OCI-LY7 (cell line): ENCODE measurements around the gene C3orf85. TPM values are rescaled to one million over a fixed set of nuclear protein-coding genes. Genes with fewer than 3 reads are reported as not detected.

ENCODE experiments used
- BruUV-seq: library from RNA; stranded (reverse); fragments of 400-500 nt; replicated peaks from 2 replicates; lab custom pipeline; 2021; lab: Mats Ljungman, UMichigan
- CTCF ChIA-PET: fragments of 300-600 bp; sonication (Branson Sonifier 250); formaldehyde crosslinking; loops from one replicate; lab custom pipeline; 2022; ENCODE audit warnings: antibody characterized with exemption; ENCODE audit not compliant: unreplicated experiment; lab: Charles Lee
- POLR2A ChIA-PET: fragments of 300-600 bp; sonication (Branson Sonifier 250); formaldehyde crosslinking; loops from one replicate; lab custom pipeline; 2022; ENCODE audit warnings: antibody characterized with exemption; lab: Charles Lee
- DNase-seq: peaks from one replicate; pipeline ENCODE4 v3.0.0-alpha.2; 2015; ENCODE audit warnings: low spot score
- H2AFZ ChIP-seq: fragments of 200-600 bp; sonication (generic), shearing (Covaris generic); 2 replicates; pipeline ENCODE4 v1.6.1; 2014; ENCODE audit warnings: mild to moderate bottlenecking, antibody characterized with exemption, low read length, moderate library complexity
- H3K27ac ChIP-seq: fragments of 200-600 bp; sonication (generic); 2 replicates; pipeline ENCODE4 v1.5.1; 2014; ENCODE audit warnings: mixed run types, low read depth, mild to moderate bottlenecking, moderate library complexity, low read length, inconsistent platforms; ENCODE audit not compliant: poor library complexity, severe bottlenecking
- H3K36me3 ChIP-seq: fragments of 200-600 bp; sonication (generic); 2 replicates; pipeline ENCODE4 v1.6.1; 2014; ENCODE audit warnings: mild to moderate bottlenecking, antibody characterized with exemption, low read length, moderate library complexity, mixed read lengths; ENCODE audit not compliant: insufficient read depth
- H3K4me1 ChIP-seq: fragments of 200-600 bp; sonication (generic); 2 replicates; pipeline ENCODE4 v1.5.1; 2014; ENCODE audit warnings: mild to moderate bottlenecking, low read length; ENCODE audit not compliant: insufficient read depth, poor library complexity, severe bottlenecking
- H3K4me2 ChIP-seq: fragments of 200-600 bp; sonication (generic); 2 replicates; pipeline ENCODE4 v1.6.1; 2014; ENCODE audit warnings: mild to moderate bottlenecking, low read length
- H3K4me3 ChIP-seq: fragments of 200-600 bp; sonication (generic); 2 replicates; pipeline ENCODE4 v1.5.1; 2014; ENCODE audit warnings: mild to moderate bottlenecking, low read depth, low read length; ENCODE audit not compliant: poor library complexity, severe bottlenecking
- H3K79me2 ChIP-seq: fragments of 200-600 bp; sonication (generic); 2 replicates; pipeline ENCODE4 v1.6.1; 2016; ENCODE audit warnings: low read depth, mild to moderate bottlenecking, low read length, moderate library complexity, mixed read lengths; ENCODE audit not compliant: insufficient read depth
- H3K9me2 ChIP-seq: fragments of 200-600 bp; sonication (generic); 2 replicates; pipeline ENCODE4 v1.6.1; 2016; ENCODE audit warnings: mild to moderate bottlenecking, low read length, mixed read lengths; ENCODE audit not compliant: insufficient read depth
- H3K9me3 ChIP-seq: fragments of 200-600 bp; sonication (generic); 2 replicates; pipeline ENCODE4 v1.6.1; 2014; ENCODE audit warnings: mild to moderate bottlenecking, mixed run types, low read length, mixed read lengths
- H4K20me1 ChIP-seq: fragments of 200-600 bp; sonication (generic); 2 replicates; pipeline ENCODE4 v1.6.1; 2014; ENCODE audit warnings: mild to moderate bottlenecking, antibody characterized with exemption, low read length, moderate library complexity, mixed read lengths; ENCODE audit not compliant: insufficient read depth
- EZH2phosphoT487 ChIP-seq: fragments of 200-600 bp; sonication (generic); IDR thresholded peaks from 2 replicates; pipeline ENCODE4 v1.6.1; 2018; ENCODE audit warnings: low read depth, borderline replicate concordance, mild to moderate bottlenecking, mixed run types, antibody characterized with exemption, low read length, moderate library complexity, mixed read lengths
- intact Hi-C: fragments of 100-400 bp; cut with micrococcal nuclease; formaldehyde crosslinking; loops from one replicate; pipeline ENCODE4 v1.10.0; 2022; ENCODE audit not compliant: unreplicated experiment
- total RNA-seq, 2 experiments: library from RNA; depleted of rRNA in 1 of 2; stranded (reverse); fragments of >200 nt in 1 of 2; shearing (Covaris generic) in 1 of 2; gene quantifications; 2 replicates each; pipeline ENCODE4 v1.2.3, GENCODE V29; 2014 to 2022
- TF ChIP-seq, protein P1 (sequence below): fragments of 200-600 bp; sonication (generic); conservative IDR thresholded peaks from 2 replicates; pipeline ENCODE4 v1.5.1; 2014; ENCODE audit warnings: mild to moderate bottlenecking, antibody characterized with exemption, low read length, moderate library complexity, mixed read lengths

C3orf85 gene
- total RNA-seq, 2 experiments from 2014 or later: not detected

GRCh38 chr3:109177908-109178307 is 41.4 kb downstream of the C3orf85 start:
- ChIA-PET POLR2A (no interaction called here), CTCF (no interaction called here)
- intact Hi-C loops: no loop called here
- no peak for TF ChIP-seq EZH2phosphoT487
- TF ChIP-seq, protein P1, sequence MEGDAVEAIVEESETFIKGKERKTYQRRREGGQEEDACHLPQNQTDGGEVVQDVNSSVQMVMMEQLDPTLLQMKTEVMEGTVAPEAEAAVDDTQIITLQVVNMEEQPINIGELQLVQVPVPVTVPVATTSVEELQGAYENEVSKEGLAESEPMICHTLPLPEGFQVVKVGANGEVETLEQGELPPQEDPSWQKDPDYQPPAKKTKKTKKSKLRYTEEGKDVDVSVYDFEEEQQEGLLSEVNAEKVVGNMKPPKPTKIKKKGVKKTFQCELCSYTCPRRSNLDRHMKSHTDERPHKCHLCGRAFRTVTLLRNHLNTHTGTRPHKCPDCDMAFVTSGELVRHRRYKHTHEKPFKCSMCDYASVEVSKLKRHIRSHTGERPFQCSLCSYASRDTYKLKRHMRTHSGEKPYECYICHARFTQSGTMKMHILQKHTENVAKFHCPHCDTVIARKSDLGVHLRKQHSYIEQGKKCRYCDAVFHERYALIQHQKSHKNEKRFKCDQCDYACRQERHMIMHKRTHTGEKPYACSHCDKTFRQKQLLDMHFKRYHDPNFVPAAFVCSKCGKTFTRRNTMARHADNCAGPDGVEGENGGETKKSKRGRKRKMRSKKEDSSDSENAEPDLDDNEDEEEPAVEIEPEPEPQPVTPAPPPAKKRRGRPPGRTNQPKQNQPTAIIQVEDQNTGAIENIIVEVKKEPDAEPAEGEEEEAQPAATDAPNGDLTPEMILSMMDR: no peak
- Histone ChIP-seq H3K9me2 (no peaks in the 10 kb centered on the region), H4K20me1 (no peaks in the 10 kb centered on the region), H2AFZ (no peak overlapping the region), H3K9me3 (no peaks in the 10 kb centered on the region), H3K79me2 (no peaks in the 10 kb centered on the region), H3K27ac (no peak overlapping the region), H3K4me1 (no peaks in the 10 kb centered on the region), H3K4me2 (no peak overlapping the region), H3K4me3 (no peak overlapping the region), H3K36me3 (no peaks in the 10 kb centered on the region)
- no peak for DNase-seq
- no TSS peak for BruUV-seq

DNA sequence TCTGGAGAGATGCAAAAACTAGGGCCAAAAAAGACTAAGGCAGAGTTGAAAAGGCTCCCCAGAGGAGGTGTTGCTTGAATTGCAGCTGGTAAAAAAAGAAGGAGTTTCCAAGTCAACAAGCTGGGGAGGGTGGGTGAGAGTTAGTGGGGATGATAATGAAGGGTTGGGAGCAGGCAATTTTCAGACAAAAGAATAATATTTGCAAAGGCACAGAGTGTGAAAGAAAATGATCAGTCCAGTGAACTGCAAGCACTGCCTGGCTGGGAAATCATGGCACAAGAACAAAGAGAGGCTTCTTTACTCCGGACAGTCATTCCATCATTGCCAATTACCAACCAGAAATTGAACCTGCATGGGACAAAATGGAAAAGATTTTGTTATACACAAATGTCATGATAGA is 42.2 kb downstream of the C3orf85 start:
- intact Hi-C loops: no loop called here
- no peaks in the 10 kb centered on the region for H3K36me3 ChIP-seq
- H3K79me2 ChIP-seq: no peaks in the 10 kb centered on the region
- H3K9me3 ChIP-seq: no peaks in the 10 kb centered on the region
- TF ChIP-seq, protein P1: no peak
- DNase-seq: no peak
- POLR2A ChIA-PET: no interaction called here
- H3K4me1 ChIP-seq: no peaks in the 10 kb centered on the region
- BruUV-seq: no TSS peak
- no peak overlapping the region for H3K4me2 ChIP-seq
- H2AFZ ChIP-seq: no peak overlapping the region
- no peak overlapping the region for H3K27ac ChIP-seq
- CTCF ChIA-PET: no interaction called here
- no peak overlapping the region for H3K4me3 ChIP-seq
- H4K20me1 ChIP-seq: no peaks in the 10 kb centered on the region
- H3K9me2 ChIP-seq: no peaks in the 10 kb centered on the region

GRCh38 chr3:109184726-109185125 is 48.2 kb downstream of the C3orf85 start:
- Histone ChIP-seq H3K36me3 (no peaks in the 10 kb centered on the region), H3K4me2 (no peak overlapping the region)
- CTCF ChIA-PET: no interaction called here

More at GRCh38 chr3:109184726-109185125, 48.2 kb downstream of the C3orf85 start:
- Histone ChIP-seq H4K20me1 (no peaks in the 10 kb centered on the region), H3K27ac (no peak overlapping the region), H3K9me3 (no peaks in the 10 kb centered on the region), H2AFZ (no peak overlapping the region), H3K79me2 (no peaks in the 10 kb centered on the region), H3K9me2 (no peaks in the 10 kb centered on the region), H3K4me3 (no peak overlapping the region), H3K4me1 (no peaks in the 10 kb centered on the region)
- no peak for TF ChIP-seq EZH2phosphoT487
- TF ChIP-seq, protein P1: no peak
- POLR2A ChIA-PET: interaction anchor here (1.3 kb wide), 1 partner anchor 11 kb away, joined by 3 read pairs; no protein-coding TSS in a partner anchor
- no peak for DNase-seq
- intact Hi-C loops: no loop called here
- no TSS peak for BruUV-seq
